KOPT-K1 (cell line): ENCODE results near the gene PAK6.

Experiments used
- H3K27ac ChIP-seq: fragments of 200-600 bp; sonication (generic); 2 replicates; pipeline ENCODE4 v1.5.1; 2016; ENCODE audit warnings: antibody characterized with exemption, mild to moderate bottlenecking, low read depth, low read length; ENCODE audit not compliant: poor library complexity, severe bottlenecking
- H3K36me3 ChIP-seq: fragments of 200-600 bp; sonication (generic); 2 replicates; pipeline ENCODE4 v1.5.1; 2017; ENCODE audit warnings: antibody characterized with exemption, mild to moderate bottlenecking, low read length, moderate library complexity; ENCODE audit not compliant: insufficient read depth
- H3K9me3 ChIP-seq: fragments of 200-600 bp; sonication (generic); 2 replicates; pipeline ENCODE4 v1.5.1; 2017; ENCODE audit warnings: antibody characterized with exemption, low read length, mild to moderate bottlenecking; ENCODE audit not compliant: insufficient read depth, poor library complexity, severe bottlenecking

PAK6 gene

GRCh38 chr15:40325700-40326099 is 86.8 kb downstream of the PAK6 start:
- Histone ChIP-seq H3K36me3 (no peaks in the 10 kb centered on the region), H3K27ac (no peak overlapping the region), H3K9me3 (no peaks in the 10 kb centered on the region)
